HG02981 (cell line): ENCODE results near the gene MAN2B2.

Experiments used
- ATAC-seq: cut with Tn5 transposase; IDR thresholded peaks from one replicate; pipeline ENCODE4 v1.9.1; 2021; ENCODE audit warnings: mild to moderate bottlenecking, moderate library complexity; ENCODE audit not compliant: unreplicated experiment

Gene MAN2B2

GRCh38 chr4:6592804-6593563 is 18.0 kb downstream of the MAN2B2 start:
- no peak for ATAC-seq

GRCh38 chr4:6594341-6594740 is 19.4 kb downstream of the MAN2B2 start:
- no peak for ATAC-seq

- no peak for ATAC-seq
Observed at GRCh38 chr4:6594826-6595355, 19.9 kb downstream of the MAN2B2 start.

GRCh38 chr4:6595897-6596537 is 21.0 kb downstream of the MAN2B2 start:
- no peak for ATAC-seq

GRCh38 chr4:6596948-6597347 is 22.0 kb downstream of the MAN2B2 start:
- no peak for ATAC-seq

- no peak for ATAC-seq
Observed at GRCh38 chr4:6598127-6598526, 23.1 kb downstream of the MAN2B2 start.

- no peak for ATAC-seq
Observed at GRCh38 chr4:6598641-6599040, 23.7 kb downstream of the MAN2B2 start.

GRCh38 chr4:6601661-6602250 is 26.8 kb downstream of the MAN2B2 start:
- no peak for ATAC-seq

- ATAC-seq: no peak
Observed at GRCh38 chr4:6602289-6602688, 27.3 kb downstream of the MAN2B2 start.

GRCh38 chr4:6603128-6603527 is 28.1 kb downstream of the MAN2B2 start:
- ATAC-seq: no peak

- ATAC-seq: no peak
Observed at GRCh38 chr4:6605114-6605513, 30.1 kb downstream of the MAN2B2 start.

GRCh38 chr4:6605605-6606004 is 30.6 kb downstream of the MAN2B2 start:
- ATAC-seq: no peak

GRCh38 chr4:6606465-6607235 is 31.7 kb downstream of the MAN2B2 start:
- no peak for ATAC-seq

GRCh38 chr4:6607368-6608055 is 32.5 kb downstream of the MAN2B2 start:
- no peak for ATAC-seq

- ATAC-seq: no peak
Observed at GRCh38 chr4:6608758-6609414, 33.9 kb downstream of the MAN2B2 start.

GRCh38 chr4:6609415-6610079 is 34.6 kb downstream of the MAN2B2 start:
- ATAC-seq: no peak

- no peak for ATAC-seq
Observed at GRCh38 chr4:6610856-6611430, 36.0 kb downstream of the MAN2B2 start.

- ATAC-seq: no peak
Observed at GRCh38 chr4:6612961-6613675, 38.1 kb downstream of the MAN2B2 start.
